Kidney (tissue), 14 donors: ENCODE results near the gene FAM151A. TPM values are rescaled to one million over a fixed set of nuclear protein-coding genes. Genes with fewer than 3 reads are reported as not detected.

Experiments
- DNase-seq, 5 donors: peaks; one replicate each; pipeline ENCODE4 v3.0.0-alpha.2; 2013 to 2020
- FAIRE-seq: peaks from 2 replicates; lab custom pipeline; 2012; peaks lifted over from hg19 to GRCh38; lab: Jason Lieb, UNC
- H3K27ac ChIP-seq, 2 donors: one replicate each; pipeline ENCODE4 v1.7.0; 2013; ENCODE audit warnings: low read depth in 2 of 2, low read length in 2 of 2, inconsistent platforms in 1 of 2
- H3K27me3 ChIP-seq: one replicate; pipeline ENCODE4 v1.7.1; 2013; ENCODE audit warnings: low read length, inconsistent platforms; ENCODE audit not compliant: control insufficient read depth, insufficient read depth
- H3K36me3 ChIP-seq, 3 donors: one replicate each; pipeline versions ENCODE4 v1.7.0 to v1.7.1; 2013; ENCODE audit warnings: low read length in 3 of 3, control low read depth in 1 of 3, inconsistent platforms in 1 of 3; ENCODE audit not compliant: insufficient read depth in 3 of 3, control insufficient read depth in 2 of 3
- H3K4me1 ChIP-seq, 3 donors: one replicate each; pipeline versions ENCODE4 v1.7.0 to v1.7.1; 2013; ENCODE audit warnings: low read length in 3 of 3, inconsistent platforms in 1 of 3, low read depth in 1 of 3; ENCODE audit not compliant: control insufficient read depth in 2 of 3, insufficient read depth in 2 of 3
- H3K4me3 ChIP-seq, 3 donors: one replicate each; pipeline versions ENCODE4 v1.7.0 to v1.8.1; 2013; ENCODE audit warnings: low read length in 3 of 3, control low read depth in 1 of 3, inconsistent platforms in 1 of 3
- H3K9ac ChIP-seq, 3 donors: one replicate each; pipeline versions ENCODE4 v1.7.0 to v1.7.1; 2013; ENCODE audit warnings: low read length in 3 of 3, control low read depth in 1 of 3, inconsistent platforms in 1 of 3
- H3K9me3 ChIP-seq, 3 donors: one replicate each; pipeline versions ENCODE4 v1.7.0 to v1.7.1; 2013; ENCODE audit warnings: low read length in 3 of 3, control low read depth in 1 of 3, inconsistent platforms in 1 of 3; ENCODE audit not compliant: control insufficient read depth in 2 of 3, insufficient read depth in 1 of 3
- CTCF ChIP-seq: IDR thresholded peaks from 3 replicates; pipeline ENCODE4 v1.5.1; 2012; ENCODE audit warnings: mild to moderate bottlenecking, moderate library complexity, borderline replicate concordance; ENCODE audit not compliant: insufficient read depth; ENCODE audit errors: extremely low read depth
- intact Hi-C: fragments of 100-400 bp; cut with DNase I; formaldehyde crosslinking; loops from one replicate; pipeline ENCODE4 v1.11.1; 2022
- polyA plus RNA-seq: library from polyadenylated mRNA; stranded (reverse); fragments of 350-450 nt; fragmentation: Illumina TruSeq; extraction: RNeasy Lipid Tissue Mini Kit (QIAGEN cat#74804); gene quantifications from one replicate; pipeline ENCODE4 v1.2.3, GENCODE V29; 2014; ENCODE audit warnings: low read depth, low replicate concordance; ENCODE audit not compliant: insufficient read depth
- total RNA-seq: library from RNA; stranded (reverse); fragmentation: NEBNext Ultra II Directional; extraction: Animal tissue kit (Norgen Biotek cat#: 25700); gene quantifications from one replicate; pipeline ENCODE4 v1.2.1, GENCODE V29; 2021
- donor health status: control.
- donor health status: control.
- donor health status: control.
- donor health status: control.
- donor health status: control.
- donor health status: DM: yes; HTN: yes; CAD: no.
- donor health status: Normal renal cell carcinoma (clear cell type).

The FAM151A gene
- total and polyA plus RNA-seq, 2 donors from 2014 or later: 237 TPM; not detected in 1

GRCh38 chr1:54574158-54574778 lies 49.1 kb downstream of the FAM151A start:
- TF ChIP-seq CTCF: no peak
- DNase-seq (peak in 2 of 5 donors; percentile 29 to 46), FAIRE-seq (no peak)
- no peak overlapping the region for H3K4me3 ChIP-seq
- peaks cover 0 to 11% (median 10%) of the 10 kb centered on the region in 3 donors for H3K4me1 ChIP-seq
- H3K9ac ChIP-seq: no peak overlapping the region
- H3K36me3 ChIP-seq: no peaks in the 10 kb centered on the region
- no peaks in the 10 kb centered on the region for H3K27me3 ChIP-seq
- no peak overlapping the region for H3K27ac ChIP-seq
- H3K9me3 ChIP-seq: no peaks in the 10 kb centered on the region
- intact Hi-C loops: no loop called here

- DNase-seq: no peak
- Histone ChIP-seq H3K9ac (no peak overlapping the region), H3K4me3 (no peak overlapping the region), H3K9me3 (no peaks in the 10 kb centered on the region), H3K4me1 (peaks cover 0 to 6% (median 0%) of the 10 kb centered on the region in 3 donors), H3K36me3 (no peaks in the 10 kb centered on the region), H3K27me3 (no peaks in the 10 kb centered on the region), H3K27ac (no peak overlapping the region)
- intact Hi-C loops: no loop called here
- TF ChIP-seq CTCF: no peak
- no peak for FAIRE-seq
Measured at GRCh38 chr1:54572542-54572850, 50.8 kb downstream of the FAM151A start.

GRCh38 chr1:54571803-54572541 lies 51.4 kb downstream of the FAM151A start:
- FAIRE-seq (no peak), DNase-seq (peak in 4 of 5 donors; percentile 41 to 67 (median 57))
- intact Hi-C loops: no loop called here
- TF ChIP-seq CTCF: no peak
- H3K4me3 ChIP-seq: no peak overlapping the region
- peaks cover 0 to 6% (median 0%) of the 10 kb centered on the region in 3 donors for H3K4me1 ChIP-seq
- H3K9me3 ChIP-seq: no peaks in the 10 kb centered on the region
- no peaks in the 10 kb centered on the region for H3K27me3 ChIP-seq
- H3K36me3 ChIP-seq: no peaks in the 10 kb centered on the region
- H3K9ac ChIP-seq: no peak overlapping the region
- H3K27ac ChIP-seq: no peak overlapping the region
